ENCODE results near the gene TTC9.
"Not testable (repeated sequence)": the region's sequence is repeated elsewhere in the genome, so short reads cannot be mapped to it uniquely, and the experiment has no call there.

Gene TTC9

DNA sequence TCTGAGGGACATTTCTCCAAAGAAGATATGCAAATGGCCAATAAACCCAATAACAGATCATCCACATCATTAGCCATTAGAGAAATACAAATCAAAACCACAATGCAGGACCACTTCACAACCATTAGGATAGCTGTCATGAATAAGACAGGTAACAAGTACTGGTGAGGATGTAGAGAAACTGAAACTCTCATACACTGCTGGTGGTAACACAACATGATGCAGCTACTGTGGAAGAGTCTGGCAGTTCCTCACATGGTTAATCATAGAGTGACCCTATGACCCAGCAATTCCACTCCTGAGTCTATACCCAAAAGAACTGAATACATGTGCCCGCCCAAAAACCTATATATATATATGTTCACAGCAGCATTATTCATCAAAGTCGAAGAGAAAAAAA is 39.0 kb downstream of the TTC9 start:
- no peak for DNase-seq (ENCODE audit: low spot score)

DNA sequence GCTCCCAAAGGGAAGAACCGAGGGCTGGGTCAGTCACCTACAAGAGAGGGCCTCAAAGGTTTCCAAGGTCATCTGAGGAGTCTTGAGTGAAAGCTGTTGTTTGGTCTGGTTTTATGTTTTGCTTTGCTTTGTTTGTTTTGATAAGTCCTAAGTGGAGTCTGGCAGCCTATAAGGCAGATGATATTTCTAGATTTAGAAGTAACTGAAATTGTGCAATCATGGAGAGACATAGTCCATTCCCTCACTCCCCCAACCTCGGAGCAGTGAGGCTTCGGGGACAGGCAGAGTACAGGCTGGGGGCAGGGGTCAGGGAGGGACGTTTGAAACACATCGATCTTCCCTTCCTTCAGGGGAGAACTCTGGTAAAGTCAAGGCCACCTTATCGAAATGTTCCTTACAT is 42.3 kb downstream of the TTC9 start:
- no peak for DNase-seq (ENCODE audit: low spot score)

DNA sequence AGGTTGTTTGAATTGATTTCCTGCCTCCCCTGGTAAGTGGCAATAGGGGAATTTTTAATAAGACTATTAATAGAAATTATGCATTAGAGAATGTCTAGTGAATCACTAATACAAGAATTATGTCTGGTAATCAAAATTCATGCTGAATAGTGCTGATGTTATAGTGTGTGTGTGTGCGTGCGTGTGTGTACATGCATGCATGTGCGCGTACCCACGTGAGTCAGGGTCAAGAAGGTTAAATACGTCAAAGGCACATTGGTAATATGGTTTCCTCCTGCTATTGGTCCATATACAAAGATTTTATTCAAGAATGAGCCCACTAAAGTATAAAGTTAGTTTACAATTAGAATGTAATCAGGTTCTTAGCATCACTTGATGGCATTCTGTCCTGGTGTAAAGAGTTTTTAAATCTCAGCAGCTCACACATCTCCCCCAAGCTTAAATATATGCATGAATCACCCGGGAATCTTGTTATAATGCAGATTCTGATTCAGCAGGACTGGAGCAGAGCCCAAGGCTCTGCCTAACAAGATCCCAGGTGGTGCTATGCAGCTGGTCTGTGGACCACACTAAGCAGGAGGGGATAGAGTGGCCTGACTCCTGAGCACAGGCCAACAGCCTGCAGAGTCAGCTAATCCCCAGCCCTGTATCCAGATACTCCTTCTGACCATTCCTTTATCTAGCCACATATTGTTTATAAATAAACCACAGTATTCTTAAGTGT is 43.9 kb downstream of the TTC9 start:
- DNase-seq (ENCODE audit: low spot score): peak; percentile 56

DNA sequence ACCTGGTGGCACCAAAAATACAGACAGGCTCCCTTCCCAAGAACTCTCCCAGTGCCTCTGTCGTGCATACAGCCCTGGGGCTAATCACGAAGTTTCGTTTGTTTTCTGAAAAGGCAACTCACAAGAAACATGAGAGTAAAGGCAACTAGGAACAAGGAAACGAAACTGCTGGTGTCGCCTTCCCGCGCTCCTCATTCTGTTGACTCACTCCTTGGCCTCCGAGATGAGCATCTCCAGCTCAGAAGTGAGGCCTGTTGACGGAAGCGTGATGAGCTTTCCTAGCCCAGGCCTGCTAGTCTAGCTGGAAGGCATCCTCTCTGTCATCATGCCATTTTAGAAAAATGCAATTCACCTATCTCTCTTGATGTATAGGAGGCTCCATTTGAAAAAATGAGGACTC is 50.5 kb downstream of the TTC9 start:
- DNase-seq (ENCODE audit: low spot score): no peak

DNA sequence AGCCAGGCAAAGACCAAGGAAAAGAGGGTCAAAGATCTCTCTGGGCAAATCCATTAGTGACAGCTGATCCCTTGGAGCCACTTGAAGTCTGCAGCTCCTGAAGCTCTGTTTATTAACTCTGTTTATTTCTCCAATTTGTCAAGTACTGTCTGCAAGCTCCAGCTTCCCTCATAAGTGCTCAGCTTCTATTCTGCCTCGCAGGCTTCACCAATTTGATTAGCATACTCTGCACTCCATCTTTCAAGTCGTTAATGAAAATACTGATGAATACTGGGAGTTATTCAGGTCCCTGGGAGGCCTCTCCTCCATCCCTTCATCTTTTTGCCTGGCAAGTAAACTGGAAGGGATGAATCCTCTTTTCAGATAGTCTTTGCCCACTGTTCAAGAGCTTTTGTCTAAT is 54.3 kb downstream of the TTC9 start:
- DNase-seq (ENCODE audit: low spot score): no peak

DNA sequence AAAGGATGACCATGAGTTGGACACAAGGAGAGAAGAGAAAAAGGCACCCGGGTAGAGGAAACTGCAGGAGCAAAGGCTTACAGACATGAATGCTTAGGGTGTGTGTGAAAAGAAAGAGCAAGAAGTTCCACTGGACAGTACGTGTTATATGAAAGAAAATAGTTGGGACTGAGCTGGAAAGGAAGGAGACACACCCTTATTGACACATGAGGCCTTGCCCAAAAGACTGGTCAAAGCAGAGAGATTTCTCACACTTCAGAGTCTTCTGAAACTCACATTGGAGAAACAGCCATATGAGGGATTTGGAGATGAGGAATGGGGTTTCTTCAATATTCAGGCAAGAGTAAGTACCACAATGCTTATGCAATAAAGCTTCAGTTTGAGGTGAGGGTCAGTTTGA is 56.0 kb downstream of the TTC9 start:
- DNase-seq (ENCODE audit: low spot score): no peak

DNA sequence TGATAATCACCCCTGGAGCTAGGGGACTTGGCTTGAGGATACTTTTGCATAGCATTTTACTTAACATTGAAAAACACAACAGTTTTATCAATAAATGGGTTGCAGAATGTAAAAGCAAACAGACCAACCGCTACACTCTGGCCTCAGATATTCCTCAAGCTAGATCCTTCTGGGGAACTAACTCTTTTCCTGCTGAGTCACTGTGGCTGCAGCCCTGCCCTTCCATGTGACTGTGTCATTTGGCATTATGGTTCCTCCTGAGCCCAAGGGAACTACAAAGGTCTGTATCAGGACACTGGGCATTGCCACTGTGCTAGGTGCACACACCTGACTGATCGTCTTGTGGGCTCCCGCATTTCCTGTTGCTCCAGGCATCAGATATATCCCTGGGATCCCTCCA is 56.6 kb downstream of the TTC9 start:
- DNase-seq (ENCODE audit: low spot score): no peak

DNA sequence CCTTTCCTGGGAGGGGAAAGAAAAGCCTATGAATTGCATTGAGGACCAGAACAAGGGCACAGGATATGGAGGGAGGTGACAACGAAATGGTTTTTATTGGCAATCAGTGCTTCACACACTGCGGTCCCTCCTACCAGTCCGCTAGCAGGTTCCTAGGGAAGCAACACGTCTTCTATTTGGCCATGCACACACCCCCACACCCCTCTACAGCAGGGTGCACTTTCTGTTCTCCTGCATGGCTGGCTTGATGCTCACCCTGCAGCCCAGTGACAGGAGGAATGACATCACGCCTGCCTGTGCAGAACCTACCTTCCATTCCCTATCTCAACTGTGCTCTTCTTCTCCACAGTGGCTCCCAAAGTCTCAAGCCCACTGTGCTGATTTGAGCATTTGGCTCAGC is 57.9 kb downstream of the TTC9 start:
- DNase-seq (ENCODE audit: low spot score): no peak

DNA sequence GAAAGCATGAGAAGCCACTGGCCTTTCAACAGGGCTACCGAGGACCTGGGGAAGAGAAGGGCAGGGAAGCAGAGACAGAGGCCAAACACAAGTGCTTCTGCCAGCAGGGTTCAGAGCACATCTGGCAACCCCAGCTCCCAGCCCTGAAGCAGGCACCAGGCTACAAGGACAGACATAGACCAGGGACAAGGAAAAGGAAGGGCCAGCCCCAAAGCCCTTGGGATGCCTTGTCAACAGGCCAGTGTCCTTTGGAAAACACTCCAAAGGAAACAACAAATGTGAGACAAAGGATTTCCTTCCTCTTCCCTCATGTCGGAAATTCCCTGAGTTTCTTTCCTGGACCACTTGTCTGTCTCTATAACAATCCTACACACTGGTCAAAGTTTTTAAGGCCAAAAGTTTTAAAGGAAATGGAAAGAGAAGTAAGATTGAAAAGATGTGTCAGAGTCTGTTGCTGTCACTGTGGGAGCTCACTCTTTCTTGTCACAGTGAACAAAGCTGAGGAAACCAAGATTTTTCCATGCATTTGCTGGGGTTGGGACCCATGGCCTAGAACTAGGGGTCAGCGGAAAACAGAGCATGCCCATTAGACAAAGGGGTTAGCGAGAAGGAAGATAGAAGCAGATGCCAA is 59.4 kb downstream of the TTC9 start:
- no peak for DNase-seq (ENCODE audit: low spot score)

DNA sequence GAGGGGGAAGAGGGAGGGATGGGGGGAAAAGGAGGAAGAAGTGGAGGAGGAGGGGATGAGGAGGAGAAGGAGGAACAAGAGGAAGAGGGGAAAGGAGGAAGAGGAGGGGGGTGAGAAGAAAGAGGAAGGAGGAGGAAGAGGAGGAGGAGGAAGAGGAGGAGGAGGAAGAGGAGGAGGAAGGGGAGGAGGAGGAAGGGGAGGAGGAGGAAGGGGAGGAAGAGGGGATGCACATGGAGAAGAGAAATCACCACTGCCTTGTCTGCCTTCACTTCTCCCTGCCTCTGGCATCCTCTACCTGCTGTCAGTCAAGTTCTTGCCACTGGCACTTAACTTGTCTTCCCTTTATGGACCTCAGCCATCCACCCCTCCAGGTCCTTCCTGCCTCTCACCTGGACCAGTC is 59.9 kb downstream of the TTC9 start:
- no peak for DNase-seq (ENCODE audit: low spot score)

DNA sequence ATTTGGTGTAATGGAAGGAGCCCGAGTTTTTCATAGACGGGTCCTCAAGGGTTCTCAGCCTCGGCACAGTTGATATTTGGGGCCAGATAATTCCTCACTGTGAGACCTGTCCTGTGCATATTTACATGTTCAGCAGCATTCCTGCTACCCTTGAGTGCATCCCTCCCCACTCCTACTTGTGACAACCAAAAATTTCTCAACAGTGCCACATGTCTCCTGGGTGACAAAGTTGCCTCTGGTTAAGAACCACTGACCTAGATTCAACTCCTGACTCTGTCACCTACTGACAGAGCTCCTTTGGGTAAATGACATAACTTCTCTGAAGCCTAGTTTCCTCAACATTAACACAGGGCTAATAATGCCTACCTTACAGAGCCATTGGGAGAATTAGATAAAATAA is 60.4 kb downstream of the TTC9 start:
- no peak for DNase-seq (ENCODE audit: low spot score)

DNA sequence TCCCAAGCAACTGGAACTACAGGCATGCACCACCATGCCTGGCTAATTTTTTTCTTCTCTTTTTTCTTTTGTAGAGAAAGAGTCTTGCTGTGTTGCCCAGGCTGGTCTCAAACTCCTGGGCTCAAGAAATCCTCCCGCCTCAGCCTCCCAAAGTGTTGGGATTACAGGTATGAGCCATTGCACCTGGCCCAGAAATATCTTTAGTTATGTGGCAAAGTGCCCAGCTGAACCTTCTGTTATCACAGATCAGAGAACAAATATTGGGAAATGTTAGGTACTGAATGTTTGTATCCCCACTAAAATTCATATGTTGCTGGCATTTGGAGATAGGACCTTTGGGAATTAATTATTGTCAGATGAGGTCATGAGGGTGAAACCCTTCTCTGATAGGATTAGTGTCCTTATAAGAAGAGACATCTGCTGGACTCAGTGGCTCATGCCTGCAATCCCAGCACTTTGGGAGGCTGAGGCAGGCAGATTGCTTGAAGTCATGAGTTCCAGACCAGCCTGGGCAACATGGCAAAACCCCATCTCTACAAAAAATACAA is 62.0 kb downstream of the TTC9 start:
- DNase-seq (ENCODE audit: low spot score): not testable (repeated sequence)

DNA sequence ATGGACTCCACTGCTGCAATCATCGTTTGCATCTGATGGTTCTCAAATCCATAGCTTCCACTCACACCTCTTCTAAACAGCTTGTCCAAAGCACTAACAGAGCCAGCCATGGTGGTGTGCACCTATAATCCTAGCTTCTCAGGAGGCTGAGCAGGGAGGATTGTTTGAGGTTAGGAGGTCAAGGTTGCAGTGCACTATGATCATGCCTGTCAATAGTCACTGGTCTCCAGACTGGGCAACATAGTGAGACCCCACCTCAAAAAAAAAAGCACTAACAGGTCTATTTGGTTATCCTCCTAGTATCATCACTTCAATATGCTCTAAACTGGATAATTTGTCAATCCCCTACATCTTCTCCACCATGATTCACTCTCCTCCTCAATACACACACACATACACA is 63.2 kb downstream of the TTC9 start:
- no peak for DNase-seq (ENCODE audit: low spot score)

DNA sequence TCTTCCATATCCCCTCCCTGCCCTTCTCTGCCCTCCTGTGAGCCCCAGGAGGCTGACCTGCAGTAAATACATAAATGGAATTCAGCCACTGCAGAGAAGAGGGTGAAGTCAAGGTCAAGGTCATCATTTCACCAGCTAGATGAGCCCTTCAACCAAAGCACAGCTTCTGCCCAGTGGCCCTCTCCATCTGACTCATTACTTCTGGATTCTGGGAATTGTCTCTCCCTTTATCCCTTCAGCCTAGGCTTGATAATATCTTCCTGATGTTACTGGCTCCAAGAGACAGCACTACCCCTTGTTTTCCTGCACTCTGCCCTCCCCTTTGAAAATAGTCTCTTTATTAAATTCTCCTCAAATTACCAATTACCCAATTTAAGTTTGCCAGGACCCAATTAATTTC is 64.5 kb downstream of the TTC9 start:
- DNase-seq (ENCODE audit: low spot score): no peak

DNA sequence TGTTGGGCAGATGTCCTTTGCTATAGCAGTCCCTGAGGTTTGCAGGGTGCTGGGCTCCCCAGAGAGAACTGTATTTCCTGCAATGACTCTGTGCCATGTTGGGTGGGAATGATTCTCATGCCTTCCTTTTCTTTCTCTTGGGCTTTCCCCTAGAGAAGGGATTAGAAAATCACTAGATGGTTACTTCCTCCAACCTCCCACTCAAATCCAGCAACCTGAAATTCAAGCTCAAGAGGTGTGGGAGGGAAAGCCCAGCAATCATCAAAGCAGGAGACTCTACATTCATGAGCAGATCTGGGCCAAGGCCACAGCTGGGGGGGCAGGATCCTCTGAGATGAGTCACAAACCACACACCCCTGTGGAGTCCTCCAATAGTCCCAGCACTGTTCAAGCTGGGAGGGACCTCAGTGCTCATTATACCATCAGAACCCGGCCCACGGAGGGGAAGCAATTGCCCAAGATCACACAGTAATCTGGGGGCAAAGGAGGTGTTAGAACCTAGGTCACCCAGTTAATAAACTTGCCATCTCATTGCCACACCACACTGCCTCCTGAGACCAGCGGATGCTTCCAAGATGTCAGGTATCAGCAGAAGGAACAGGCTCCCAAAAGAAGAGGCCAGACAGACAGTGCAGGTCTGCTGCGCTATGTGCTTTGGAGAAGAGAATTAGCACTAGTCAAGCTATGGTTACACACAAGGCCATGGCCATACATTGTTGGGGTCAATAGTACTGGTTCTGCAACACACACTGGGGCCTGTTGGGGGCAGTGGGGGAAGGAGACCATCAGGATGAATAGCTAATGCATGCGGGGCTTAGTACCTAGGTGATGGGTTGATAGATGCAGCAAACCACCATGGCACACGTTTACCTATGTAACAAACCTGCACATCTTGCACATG is 65.7 kb downstream of the TTC9 start:
- peak; percentile 43 for DNase-seq (ENCODE audit: low spot score)

DNA sequence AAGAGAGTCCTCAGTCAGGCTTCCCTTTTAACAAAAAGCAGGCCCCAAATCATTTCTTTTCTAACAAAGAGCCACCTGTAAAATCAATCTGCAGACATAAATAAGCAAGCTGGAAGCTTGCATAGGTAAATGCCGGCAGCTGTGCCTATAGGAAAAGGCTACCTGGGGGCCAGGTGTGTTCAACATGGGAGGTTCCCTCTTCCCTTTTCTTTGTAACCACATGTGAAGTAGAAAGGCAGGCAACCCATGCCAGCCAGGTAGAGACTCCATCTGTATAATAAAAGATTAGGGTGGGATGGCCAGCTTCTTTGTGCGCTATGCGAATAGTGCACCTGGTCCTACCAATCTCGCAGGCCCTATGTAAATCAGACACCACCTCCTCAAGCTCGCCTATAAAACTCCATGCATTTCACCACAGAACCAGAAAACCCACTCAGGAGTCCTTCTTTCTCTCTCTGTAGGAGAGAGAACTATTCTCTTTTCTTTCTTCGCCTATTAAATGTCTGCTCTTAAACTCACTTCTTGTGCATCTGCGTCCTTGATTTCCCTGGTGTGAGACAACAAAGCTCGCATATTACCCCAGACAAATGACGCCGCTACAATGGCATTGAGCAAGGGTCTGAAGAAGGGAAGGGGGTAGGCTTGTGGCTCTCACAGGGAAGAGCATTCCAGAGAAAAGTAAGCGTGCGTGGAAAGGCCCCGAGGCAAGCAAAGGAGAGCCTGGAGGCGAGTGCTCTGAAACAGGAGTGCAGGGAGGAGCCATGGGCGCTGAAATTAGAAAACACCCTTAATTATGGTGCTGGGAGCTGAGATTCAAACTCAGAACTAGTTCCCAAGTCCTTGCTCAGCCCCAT is 67.2 kb downstream of the TTC9 start:
- no peak for DNase-seq (ENCODE audit: low spot score)

DNA sequence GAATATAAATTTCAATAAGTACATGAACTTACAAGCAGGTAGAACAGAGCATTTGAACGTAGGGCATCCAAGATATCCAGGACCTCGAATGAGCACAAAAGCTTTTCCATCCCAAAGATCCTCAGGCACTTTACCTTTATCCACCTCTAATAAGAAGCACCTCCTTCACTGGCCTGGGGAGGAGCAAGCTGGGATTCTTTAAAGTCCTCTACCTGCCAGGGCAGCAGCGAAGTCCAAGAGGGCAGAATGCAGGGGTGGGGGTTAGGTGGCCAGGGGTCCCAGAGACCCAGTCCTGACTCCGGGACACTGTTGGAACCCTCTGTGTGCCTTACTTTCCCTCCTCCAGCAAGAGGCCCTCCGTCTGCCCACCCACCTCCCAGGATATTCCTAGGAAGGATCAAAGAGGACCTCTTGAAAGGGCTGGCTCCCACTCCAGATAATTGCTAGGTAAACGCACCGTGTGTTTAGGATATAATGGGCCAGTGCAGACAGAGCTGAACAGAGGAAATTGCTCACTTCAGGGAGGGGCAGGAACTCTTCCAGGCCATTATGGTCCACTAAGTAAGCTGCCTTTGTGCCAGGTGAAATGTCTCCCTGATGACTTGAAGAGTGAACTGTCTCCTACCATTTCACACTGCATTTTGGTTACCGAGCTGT is 68.1 kb downstream of the TTC9 start:
- DNase-seq (ENCODE audit: low spot score): no peak

DNA sequence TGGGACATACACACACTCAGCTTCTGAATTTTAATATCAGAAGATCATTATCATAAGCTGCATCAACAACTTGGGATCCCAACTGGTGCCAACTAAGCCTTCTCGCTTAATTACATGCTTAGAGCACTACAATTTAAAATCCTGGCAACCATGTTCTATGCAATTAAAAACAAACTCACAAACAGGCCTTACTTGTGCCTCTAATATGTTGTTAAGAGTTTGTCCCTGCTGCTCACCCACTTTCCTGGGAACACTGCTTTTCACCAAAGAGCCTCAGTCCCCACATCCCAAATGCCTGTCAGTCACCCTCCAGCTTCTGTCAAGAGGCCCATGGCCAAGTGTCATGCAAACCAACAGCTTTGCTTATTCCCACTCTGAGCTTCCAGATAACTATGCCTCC is 69.7 kb downstream of the TTC9 start:
- no peak for DNase-seq (ENCODE audit: low spot score)

DNA sequence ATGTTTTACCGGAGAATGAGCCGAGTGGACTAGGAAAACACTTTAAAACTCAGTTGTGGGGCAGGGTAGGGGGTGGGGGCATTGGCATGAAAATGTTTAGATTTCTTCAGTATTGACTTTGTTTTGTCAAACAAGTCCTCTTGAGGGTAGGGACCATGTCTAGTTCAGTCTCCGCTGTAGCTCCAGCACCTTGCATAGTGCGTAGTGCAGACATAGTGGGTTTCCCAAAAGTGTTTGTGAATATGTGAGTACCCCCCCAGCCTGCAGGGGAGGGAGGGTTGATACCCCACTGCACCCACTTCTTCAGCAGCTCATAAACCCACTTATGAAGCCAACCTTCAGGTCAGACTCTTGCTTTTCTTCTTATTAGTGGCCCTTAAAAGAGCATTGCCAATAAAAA is 71.4 kb downstream of the TTC9 start:
- DNase-seq (ENCODE audit: low spot score): no peak

DNA sequence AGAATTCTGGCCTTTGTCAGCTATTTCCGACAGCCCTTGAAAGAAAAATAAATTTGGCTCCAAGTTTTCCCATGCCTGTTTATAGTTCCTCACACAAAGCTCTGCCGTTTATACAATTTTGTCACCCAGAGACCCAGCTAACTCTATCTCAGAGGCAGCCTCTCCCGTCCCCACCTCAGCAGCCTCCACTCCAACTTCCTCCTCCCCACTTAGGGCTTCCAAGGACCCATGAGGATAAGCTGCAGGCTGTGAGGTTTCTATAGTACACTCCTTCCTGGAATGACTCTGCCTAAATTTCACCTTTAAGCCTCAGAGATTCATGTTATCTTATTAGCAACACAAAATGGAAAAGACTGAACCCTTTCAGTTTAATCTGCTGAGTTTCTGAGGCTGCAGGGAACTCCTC is 71.8 kb downstream of the TTC9 start:
- no peak for DNase-seq (ENCODE audit: low spot score)

DNA sequence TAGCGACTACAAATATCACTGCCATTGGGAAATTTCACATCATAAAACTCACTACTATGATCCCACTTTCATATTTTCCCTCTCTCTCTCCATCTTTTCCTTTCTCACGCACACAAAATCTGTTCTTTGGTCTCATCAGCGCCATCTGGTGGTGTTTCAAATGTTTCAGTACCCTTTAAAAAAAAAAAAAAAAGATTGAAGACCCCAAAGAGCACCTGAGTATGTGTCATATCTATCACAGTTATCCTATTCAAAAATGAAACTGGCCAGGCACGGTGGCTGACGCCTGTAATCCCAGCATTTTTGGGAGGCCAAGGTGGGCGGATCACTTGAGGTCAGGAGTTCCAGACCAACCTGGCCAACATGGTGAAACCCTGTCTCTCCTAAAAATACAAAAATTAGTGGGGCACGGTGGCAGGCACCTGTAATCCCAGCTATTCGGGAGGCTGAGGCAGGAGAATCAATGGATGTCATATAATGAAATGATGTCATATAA is 72.4 kb downstream of the TTC9 start:
- peak; percentile 59 for DNase-seq (ENCODE audit: low spot score)

All from iPS-NIHi11 (cell line).